GM20000 (cell line): ENCODE measurements around the gene TBX1.
A peak's percentile ranks its signal among the peaks of the same experiment; 100 is the strongest.

Experiments used
- DNase-seq: peaks from one replicate; pipeline ENCODE4 v3.0.0; 2012; ENCODE audit warnings: low spot score
- TF ChIP-seq, protein P1 (sequence below): IDR thresholded peaks from 2 replicates; pipeline ENCODE4 v1.5.1; 2012; ENCODE audit warnings: mild to moderate bottlenecking, control low read depth; ENCODE audit errors: extremely low read depth, missing control alignments

The TBX1 gene

DNA sequence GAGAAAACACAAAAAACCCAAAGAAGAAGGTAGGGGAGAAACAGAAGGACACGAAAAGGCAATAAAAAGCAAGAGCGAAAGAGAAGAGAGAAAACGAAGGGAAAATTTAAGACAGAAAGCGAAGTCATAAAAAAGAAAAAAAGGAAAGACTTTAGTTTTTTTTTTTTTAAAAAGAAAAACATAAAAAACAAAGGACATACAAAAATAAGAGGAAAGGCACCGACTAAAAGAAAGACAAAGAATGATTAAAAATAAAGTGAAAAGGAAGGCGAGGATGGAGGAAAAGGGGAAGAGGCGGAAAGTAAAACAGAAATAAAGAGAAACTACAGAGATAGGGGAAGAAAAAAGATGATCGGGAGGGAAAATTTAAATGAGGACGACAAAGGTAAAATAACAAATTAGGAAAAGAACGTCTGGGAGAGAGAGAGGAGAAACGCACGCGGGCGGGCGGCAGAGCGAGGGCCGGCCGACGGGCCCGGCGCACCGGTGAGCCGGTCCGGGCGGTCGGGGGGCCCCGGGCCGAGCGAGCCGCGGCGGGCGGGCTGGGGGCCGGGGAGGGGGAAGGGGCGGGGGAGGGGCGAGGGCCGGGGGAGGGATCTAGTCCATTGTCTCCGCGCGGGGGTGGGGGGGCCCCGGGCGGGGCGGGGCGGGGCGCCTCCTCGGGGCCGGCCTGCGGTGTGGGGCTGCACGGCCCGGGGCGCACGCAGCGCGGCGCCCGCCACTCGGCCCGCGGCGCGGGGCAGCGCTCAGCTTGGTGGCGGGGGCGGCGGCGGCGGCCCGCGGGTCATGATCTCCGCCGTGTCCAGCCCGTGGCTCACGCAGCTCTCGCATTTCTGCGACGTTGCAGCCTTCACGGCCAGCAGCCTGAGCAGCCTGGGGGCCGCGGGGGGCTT, at the start of gene TBX1:
Gene TBX1 (plus strand): TSS at position 721 of the 893 bp plus-strand sequence. CDS start 66 bp downstream, at position 787.
- DNase-seq: peak; percentile 53
- TF ChIP-seq, protein P1, sequence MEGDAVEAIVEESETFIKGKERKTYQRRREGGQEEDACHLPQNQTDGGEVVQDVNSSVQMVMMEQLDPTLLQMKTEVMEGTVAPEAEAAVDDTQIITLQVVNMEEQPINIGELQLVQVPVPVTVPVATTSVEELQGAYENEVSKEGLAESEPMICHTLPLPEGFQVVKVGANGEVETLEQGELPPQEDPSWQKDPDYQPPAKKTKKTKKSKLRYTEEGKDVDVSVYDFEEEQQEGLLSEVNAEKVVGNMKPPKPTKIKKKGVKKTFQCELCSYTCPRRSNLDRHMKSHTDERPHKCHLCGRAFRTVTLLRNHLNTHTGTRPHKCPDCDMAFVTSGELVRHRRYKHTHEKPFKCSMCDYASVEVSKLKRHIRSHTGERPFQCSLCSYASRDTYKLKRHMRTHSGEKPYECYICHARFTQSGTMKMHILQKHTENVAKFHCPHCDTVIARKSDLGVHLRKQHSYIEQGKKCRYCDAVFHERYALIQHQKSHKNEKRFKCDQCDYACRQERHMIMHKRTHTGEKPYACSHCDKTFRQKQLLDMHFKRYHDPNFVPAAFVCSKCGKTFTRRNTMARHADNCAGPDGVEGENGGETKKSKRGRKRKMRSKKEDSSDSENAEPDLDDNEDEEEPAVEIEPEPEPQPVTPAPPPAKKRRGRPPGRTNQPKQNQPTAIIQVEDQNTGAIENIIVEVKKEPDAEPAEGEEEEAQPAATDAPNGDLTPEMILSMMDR: no peak

DNA sequence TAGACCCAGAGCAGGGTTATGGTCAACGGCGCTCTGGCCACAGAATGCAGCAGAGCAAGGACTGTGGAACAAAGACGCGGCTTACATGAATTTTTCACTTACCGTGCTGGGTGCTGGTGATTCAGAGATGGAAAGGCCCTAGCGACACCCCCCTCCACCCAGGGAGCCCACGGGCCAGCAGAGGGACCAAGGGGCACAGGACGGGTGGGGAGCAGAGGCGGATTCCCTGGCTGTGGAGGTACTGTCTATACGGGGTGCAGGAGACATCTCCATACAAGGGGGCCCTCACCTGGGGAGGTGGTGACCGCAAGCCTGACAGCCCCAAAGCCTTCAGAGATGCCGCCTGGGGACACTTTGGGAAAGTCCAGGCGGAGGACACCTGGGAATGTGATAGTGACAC, 47.3 kb upstream of the TBX1 start:
- no peak for DNase-seq
- TF ChIP-seq, protein P1: no peak

DNA sequence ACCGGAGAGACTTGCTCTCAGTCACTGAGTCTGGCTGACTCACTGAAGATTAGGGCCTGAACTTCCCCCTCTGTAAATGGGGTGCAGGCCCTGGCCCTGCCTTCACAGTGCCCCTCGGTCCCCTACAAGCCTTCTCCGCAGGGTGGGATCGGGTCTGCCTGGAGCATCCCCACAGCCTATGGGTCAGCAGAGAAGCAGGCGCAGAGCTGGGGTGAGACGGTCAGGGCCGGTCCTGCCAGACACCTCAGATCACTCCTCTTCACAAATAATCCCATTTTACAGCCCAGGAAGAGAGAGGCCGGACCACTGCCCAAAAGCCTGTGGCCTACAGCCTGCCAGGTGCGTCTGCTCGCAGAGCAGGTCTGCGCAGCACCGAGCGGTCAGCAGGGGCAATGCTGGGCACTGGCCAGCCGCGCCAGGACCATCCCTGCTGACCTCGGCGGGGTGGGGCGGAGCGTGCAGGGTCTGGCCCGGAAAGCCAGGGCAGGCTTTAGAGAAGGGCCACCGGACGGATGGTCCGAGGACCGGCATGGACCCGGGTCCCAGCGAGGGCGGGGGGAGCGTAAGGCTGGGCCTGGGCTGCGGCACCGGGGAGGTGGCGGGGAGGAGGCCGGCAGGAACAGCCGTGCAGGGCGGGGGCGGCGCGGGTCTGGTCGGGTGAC, 46.8 kb upstream of the TBX1 start:
- TF ChIP-seq, protein P1: no peak
- DNase-seq: no peak

DNA sequence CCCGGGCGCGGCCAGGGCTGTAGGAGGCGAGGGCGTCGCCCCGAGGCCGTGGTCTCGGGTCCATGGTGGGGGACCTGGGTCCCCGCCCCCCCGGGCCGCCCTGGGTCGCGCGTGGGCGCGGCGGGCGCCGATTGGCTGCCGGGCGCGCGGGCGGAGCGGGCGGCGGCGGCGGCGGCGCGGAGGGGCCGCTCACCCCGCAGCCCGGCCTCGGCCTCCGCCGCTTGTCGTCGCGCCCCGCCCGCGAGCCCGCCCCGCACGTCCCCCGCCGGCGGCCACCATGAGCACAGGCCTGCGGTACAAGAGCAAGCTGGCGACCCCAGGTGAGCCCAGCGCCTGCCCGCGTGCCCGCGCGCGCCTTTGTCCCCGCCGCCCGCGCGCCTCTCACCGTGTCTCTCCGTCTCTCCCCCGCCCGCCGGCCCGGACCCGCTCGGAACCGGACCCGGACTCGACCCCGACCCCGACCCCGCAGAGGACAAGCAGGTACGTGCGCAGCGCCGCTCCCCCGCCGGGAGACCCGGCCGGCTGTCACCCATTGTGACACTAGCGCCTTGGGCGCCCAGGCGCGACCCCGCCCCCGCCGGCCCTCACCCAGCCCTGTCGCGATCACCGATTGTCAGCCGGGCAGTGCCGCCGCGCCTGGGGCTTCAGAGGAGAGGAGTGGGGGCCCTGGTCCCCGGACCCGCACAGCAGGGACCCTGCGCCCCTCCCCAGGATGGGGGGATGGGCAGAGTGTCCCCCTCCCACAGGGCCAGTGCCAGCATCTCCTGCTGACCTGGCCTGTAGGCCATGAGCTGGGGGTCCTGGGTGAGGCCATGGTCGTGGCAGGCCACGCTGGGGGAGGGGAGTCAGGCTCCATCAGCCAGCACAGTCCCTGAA, 46.0 kb upstream of the TBX1 start, which contains the start of gene SEPTIN5:
Gene SEPTIN5 (plus strand): TSS at position 192 of the 876 bp plus-strand sequence. CDS start 86 bp downstream, at position 278.
- no peak for DNase-seq
- TF ChIP-seq, protein P1: no peak

DNA sequence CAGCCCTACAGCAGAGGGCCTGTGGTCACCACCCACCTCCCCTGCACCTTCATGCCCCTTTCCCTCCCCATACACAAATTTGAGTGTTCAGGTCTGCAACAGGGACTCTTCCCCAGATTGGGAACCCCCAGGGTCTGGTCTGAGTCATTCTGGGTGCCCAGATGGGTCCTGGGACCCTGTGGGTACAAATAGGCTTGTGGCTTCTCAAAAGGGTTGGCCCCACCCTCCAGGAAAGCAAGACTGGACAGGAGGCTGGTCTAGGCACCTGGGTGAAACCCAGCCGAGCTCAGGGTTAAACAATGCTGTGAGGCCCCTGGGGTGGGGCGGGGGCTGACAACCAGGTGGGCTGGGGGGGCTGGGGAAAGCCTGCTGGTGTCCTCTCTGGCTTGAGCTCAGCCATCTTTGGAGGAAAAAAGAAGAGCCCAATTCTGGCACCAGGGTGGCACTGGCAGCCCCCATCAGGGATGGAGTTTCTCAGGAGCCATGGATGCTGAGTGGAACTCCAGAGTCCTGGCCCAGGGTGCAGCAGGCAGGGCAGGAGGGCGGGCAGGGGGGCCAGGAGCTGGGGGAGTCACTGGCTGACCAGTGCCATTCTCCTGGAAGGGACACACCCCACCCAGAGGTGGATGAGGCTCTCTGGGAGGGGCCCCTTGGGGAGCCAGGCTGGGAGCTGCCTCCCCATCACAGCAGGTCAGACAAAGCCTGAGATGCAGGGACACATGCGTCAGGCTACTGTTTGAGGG, 45.2 kb upstream of the TBX1 start:
- TF ChIP-seq, protein P1: no peak
- DNase-seq: peak; percentile 39

DNA sequence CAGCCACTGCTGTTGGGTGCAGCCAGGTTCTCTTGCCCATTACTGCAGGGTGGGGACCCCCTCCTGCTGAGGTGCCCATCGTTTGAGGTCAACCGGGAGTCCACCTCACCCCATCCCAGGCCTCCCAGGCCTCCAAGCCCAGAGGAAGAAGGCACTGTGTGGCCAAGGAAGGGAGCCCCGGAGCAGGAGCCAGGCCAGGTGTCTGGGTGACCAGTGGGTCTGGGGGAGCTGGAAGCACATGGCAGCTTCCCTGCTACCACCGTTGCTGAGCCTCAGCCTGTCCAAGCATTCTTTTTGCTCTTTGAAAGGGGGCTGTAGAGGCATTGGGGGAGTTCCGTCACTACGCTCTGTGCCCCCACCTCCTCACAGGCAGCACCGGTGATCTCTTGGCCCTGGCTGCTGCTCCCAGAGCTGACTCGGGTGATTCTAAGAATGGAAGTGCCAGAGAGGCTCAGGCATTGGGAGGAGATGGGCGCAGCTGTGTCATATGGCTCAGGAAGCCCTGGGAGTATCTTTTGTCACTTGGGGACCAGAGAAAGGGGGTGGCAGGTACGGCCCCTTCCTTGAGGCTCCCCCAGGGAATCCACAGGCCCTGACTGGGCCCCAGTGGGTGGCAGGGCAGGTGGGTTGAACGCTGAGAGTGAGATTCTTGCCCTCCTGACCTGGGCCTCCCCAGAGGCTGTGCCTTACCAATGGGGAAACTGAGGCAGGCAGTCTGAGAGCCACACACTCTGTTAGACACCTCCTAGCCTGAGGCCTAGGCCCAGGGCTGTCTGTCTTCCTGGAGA, 44.3 kb upstream of the TBX1 start:
- DNase-seq: no peak
- TF ChIP-seq, protein P1: no peak
